Activated CD4-positive, alpha-beta T cell treated with anti-CD3 and anti-CD28 coated beads, Interleukin-2, amount 10 ng/mL, durations not matched to agents 7 days and 5 days (primary cell): ENCODE results near the gene LTBP2. TPM values are rescaled to one million over a fixed set of nuclear protein-coding genes. Genes with fewer than 3 reads are reported as not detected.

Source experiments
- CTCF ChIA-PET: fragments of 350-600 bp; sonication (Branson Sonifier 250); formaldehyde crosslinking; loops from one replicate; lab custom pipeline; 2021; ENCODE audit warnings: antibody characterized with exemption; lab: Charles Lee
- POLR2A ChIA-PET: fragments of 350-600 bp; sonication (Branson Sonifier 250); formaldehyde crosslinking; loops from one replicate; lab custom pipeline; 2021; ENCODE audit warnings: antibody characterized with exemption; lab: Charles Lee
- DNase-seq: peaks from one replicate; pipeline ENCODE4 v3.0.0-alpha.2; 2020
- H3K27ac Mint-ChIP-seq: one replicate; pipeline ENCODE4 v1.8.0; 2021; ENCODE audit warnings: mild to moderate bottlenecking, moderate library complexity, mixed read lengths
- H3K27me3 Mint-ChIP-seq: one replicate; pipeline ENCODE4 v1.8.0; 2021; ENCODE audit warnings: mixed read lengths
- H3K36me3 Mint-ChIP-seq: one replicate; pipeline ENCODE4 v1.8.0; 2021; ENCODE audit warnings: low read depth, mixed read lengths
- H3K4me1 Mint-ChIP-seq: one replicate; pipeline ENCODE4 v1.8.0; 2021; ENCODE audit warnings: mixed read lengths
- H3K4me3 Mint-ChIP-seq: one replicate; pipeline ENCODE4 v1.8.0; 2021; ENCODE audit warnings: mild to moderate bottlenecking, moderate library complexity, mixed read lengths
- H3K9me3 Mint-ChIP-seq: one replicate; pipeline ENCODE4 v1.8.0; 2021; ENCODE audit warnings: mixed read lengths
- total RNA-seq, 2 experiments: library from RNA; stranded (reverse); gene quantifications; one replicate each; pipeline ENCODE4 v1.2.3, GENCODE V29; 2021

The LTBP2 gene
- total RNA-seq, 2 experiments from 2014 or later, result 0.05 to 0.12 TPM

GRCh38 chr14:74518221-74518620 is 93.8 kb downstream of the LTBP2 start:
- peaks cover 8% of the 10 kb centered on the region for H3K4me1 Mint-ChIP-seq
- H3K9me3 Mint-ChIP-seq, result no peaks in the 10 kb centered on the region
- H3K4me3 Mint-ChIP-seq, result no peak overlapping the region
- DNase-seq, result no peak
- peaks cover 18% of the 10 kb centered on the region for H3K27me3 Mint-ChIP-seq
- ChIA-PET CTCF (interaction anchor here (0.6 kb wide), 1 partner anchor 826 kb away, joined by 4 read pairs; no protein-coding TSS in a partner anchor), POLR2A (no interaction called here)
- no peak overlapping the region for H3K27ac Mint-ChIP-seq
- no peaks in the 10 kb centered on the region for H3K36me3 Mint-ChIP-seq

DNA sequence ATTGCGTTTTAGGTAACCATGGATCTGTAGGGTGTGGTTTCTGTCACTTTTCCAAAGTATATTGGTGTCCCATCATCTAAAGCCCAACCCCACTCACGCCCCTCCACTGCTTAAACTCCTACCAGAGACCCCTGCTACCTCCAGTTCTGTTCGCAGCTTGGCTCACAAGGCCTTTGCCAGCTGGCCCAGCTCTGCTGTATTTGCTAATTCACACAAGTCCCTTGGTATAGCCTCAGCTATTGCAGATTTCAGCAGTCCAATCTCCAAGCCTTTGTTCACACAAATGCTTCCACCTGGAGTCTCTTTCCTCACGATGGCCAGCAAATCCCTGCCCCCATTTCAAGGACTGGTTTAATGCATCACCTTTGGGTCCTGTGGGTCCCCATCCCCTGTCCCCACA is 94.3 kb downstream of the LTBP2 start:
- ChIA-PET CTCF (no interaction called here), POLR2A (no interaction called here)
- no peak for DNase-seq
- Mint-ChIP-seq H3K4me1 (peaks cover 8% of the 10 kb centered on the region), H3K27me3 (peaks cover 21% of the 10 kb centered on the region), H3K9me3 (no peaks in the 10 kb centered on the region), H3K4me3 (no peak overlapping the region), H3K27ac (no peak overlapping the region), H3K36me3 (no peaks in the 10 kb centered on the region)

GRCh38 chr14:74516451-74517160 is 95.4 kb downstream of the LTBP2 start:
- no peaks in the 10 kb centered on the region for H3K9me3 Mint-ChIP-seq
- peaks cover 8% of the 10 kb centered on the region for H3K4me1 Mint-ChIP-seq
- DNase-seq, result no peak
- CTCF ChIA-PET, result interaction anchor here (2.2 kb wide), 1 partner anchor 9 kb away, joined by 6 read pairs; no protein-coding TSS in a partner anchor
- peaks cover 25% of the 10 kb centered on the region for H3K27me3 Mint-ChIP-seq
- H3K27ac Mint-ChIP-seq, result no peak overlapping the region
- H3K36me3 Mint-ChIP-seq, result no peaks in the 10 kb centered on the region
- POLR2A ChIA-PET, result no interaction called here
- no peak overlapping the region for H3K4me3 Mint-ChIP-seq

DNA sequence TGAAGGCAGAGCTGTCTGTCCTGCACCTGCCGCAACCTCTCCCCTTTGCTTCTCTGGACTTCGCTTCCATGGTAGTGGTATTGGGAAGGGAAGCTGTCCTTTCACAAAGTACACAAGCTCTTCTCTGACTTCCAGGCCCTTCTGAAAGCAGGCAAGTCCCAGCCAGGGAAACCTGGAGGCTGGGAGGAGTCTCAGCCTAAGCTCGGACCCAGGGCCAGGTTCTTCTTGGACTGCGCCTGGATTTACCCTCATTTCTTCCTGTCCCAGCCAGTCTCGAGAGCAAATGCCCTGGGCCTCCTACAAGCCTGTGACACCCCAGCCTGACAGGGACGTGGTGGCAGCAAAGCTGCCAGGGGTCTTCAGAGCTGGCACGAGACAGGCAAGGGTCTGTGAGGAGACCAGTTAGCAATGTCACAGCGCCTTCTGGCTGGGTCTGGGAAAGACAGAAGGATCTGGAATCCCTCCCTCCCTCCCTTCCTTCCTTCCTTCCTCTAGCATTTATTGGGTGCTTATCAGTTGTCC is 96.1 kb downstream of the LTBP2 start:
- no peaks in the 10 kb centered on the region for H3K36me3 Mint-ChIP-seq
- DNase-seq, result no peak
- no peaks in the 10 kb centered on the region for H3K9me3 Mint-ChIP-seq
- CTCF ChIA-PET, result interaction anchor here (2.2 kb wide), 1 partner anchor 10 kb away, joined by 6 read pairs; no protein-coding TSS in a partner anchor
- H3K27me3 Mint-ChIP-seq, result peaks cover 25% of the 10 kb centered on the region
- POLR2A ChIA-PET, result no interaction called here
- no peak overlapping the region for H3K27ac Mint-ChIP-seq
- H3K4me3 Mint-ChIP-seq, result no peak overlapping the region
- peaks cover 8% of the 10 kb centered on the region for H3K4me1 Mint-ChIP-seq

GRCh38 chr14:74514471-74514941 is 97.5 kb downstream of the LTBP2 start:
- Mint-ChIP-seq H3K27ac (no peak overlapping the region), H3K9me3 (no peaks in the 10 kb centered on the region), H3K4me1 (peaks cover 8% of the 10 kb centered on the region), H3K27me3 (peaks cover 25% of the 10 kb centered on the region), H3K4me3 (no peak overlapping the region), H3K36me3 (no peaks in the 10 kb centered on the region)
- POLR2A ChIA-PET, result no interaction called here
- CTCF ChIA-PET, result no interaction called here
- no peak for DNase-seq

DNA sequence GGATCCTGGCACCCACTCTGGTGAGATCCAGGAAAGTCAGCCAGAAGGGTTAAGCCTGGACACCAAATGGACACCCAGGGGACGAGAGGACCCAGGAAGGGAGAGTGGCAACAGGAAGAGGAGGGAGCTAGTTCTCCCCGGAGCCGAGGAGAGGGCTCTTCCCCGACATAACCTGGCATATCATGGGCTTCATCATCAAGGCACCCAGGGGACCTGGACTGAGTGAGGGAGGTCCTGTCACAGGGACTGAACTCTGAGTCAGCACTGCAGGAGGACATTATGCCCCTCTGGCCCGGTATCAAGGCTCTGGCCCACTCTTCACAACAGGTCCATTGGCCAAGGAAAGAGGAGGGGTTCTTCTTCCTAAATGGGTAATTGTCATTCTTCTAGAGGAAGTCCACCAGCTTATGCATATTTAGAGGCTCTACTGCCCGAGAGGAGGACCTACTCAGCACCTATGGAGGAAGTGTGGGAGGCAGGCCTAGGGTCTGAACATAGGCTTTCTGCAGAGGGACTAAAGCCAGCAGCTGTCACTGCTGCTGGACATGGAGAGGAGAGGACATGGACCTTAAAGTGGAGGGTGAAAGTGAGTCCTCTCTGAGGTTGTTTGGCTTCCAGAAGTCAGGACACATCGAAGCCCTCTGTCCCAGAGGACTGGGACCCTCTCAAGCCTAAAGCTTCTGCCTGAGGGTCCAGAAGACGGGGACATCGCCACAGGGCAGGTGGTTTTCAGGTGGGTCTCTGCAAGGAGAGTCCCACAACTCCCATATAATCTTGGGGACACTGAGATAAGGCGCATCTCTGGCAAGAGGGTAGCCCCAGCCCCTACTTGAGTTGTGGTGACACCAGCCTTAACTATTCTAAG is 99.8 kb downstream of the LTBP2 start:
- Mint-ChIP-seq H3K4me1 (peaks cover 8% of the 10 kb centered on the region), H3K4me3 (no peak overlapping the region), H3K27ac (no peak overlapping the region), H3K27me3 (peaks cover 24% of the 10 kb centered on the region), H3K36me3 (no peaks in the 10 kb centered on the region), H3K9me3 (no peaks in the 10 kb centered on the region)
- DNase-seq, result no peak
- POLR2A ChIA-PET, result no interaction called here
- CTCF ChIA-PET, result interaction anchor here (2.0 kb wide), 1 partner anchor 14 kb away, joined by 5 read pairs; no protein-coding TSS in a partner anchor

GRCh38 chr14:74510959-74511409 is 101.1 kb downstream of the LTBP2 start:
- peaks cover 8% of the 10 kb centered on the region for H3K4me1 Mint-ChIP-seq
- H3K4me3 Mint-ChIP-seq, result no peak overlapping the region
- no peak overlapping the region for H3K27ac Mint-ChIP-seq
- H3K36me3 Mint-ChIP-seq, result no peaks in the 10 kb centered on the region
- H3K9me3 Mint-ChIP-seq, result no peaks in the 10 kb centered on the region
- no peak for DNase-seq
- H3K27me3 Mint-ChIP-seq, result peaks cover 24% of the 10 kb centered on the region
- ChIA-PET POLR2A (no interaction called here), CTCF (interaction anchor here (0.6 to 2.0 kb wide), 3 partner anchors 9 to 577 kb away, joined by 3 to 5 read pairs (median 4); no protein-coding TSS in a partner anchor)

GRCh38 chr14:74510223-74510931 is 101.7 kb downstream of the LTBP2 start:
- POLR2A ChIA-PET, result no interaction called here
- no peaks in the 10 kb centered on the region for H3K36me3 Mint-ChIP-seq

GRCh38 chr14:74509587-74510222 is 102.3 kb downstream of the LTBP2 start:
- no peak for DNase-seq
- Mint-ChIP-seq H3K27me3 (peaks cover 22% of the 10 kb centered on the region), H3K9me3 (no peaks in the 10 kb centered on the region), H3K4me1 (peaks cover 5% of the 10 kb centered on the region), H3K27ac (no peak overlapping the region), H3K4me3 (no peak overlapping the region), H3K36me3 (no peaks in the 10 kb centered on the region)
- CTCF ChIA-PET, result no interaction called here
- POLR2A ChIA-PET, result no interaction called here

More at GRCh38 chr14:74510223-74510931, 101.7 kb downstream of the LTBP2 start:
- CTCF ChIA-PET, result interaction anchor here (0.6 to 1.0 kb wide), 2 partner anchors 8 to 576 kb away, joined by 3 to 4 read pairs; no protein-coding TSS in a partner anchor
- Mint-ChIP-seq H3K27me3 (peaks cover 24% of the 10 kb centered on the region), H3K27ac (no peak overlapping the region), H3K4me1 (peaks cover 8% of the 10 kb centered on the region), H3K9me3 (no peaks in the 10 kb centered on the region), H3K4me3 (no peak overlapping the region)
- no peak for DNase-seq

GRCh38 chr14:74508844-74509428 is 103.1 kb downstream of the LTBP2 start:
- H3K4me3 Mint-ChIP-seq, result no peak overlapping the region
- peaks cover 14% of the 10 kb centered on the region for H3K27me3 Mint-ChIP-seq
- no peaks in the 10 kb centered on the region for H3K36me3 Mint-ChIP-seq
- ChIA-PET POLR2A (no interaction called here), CTCF (no interaction called here)
- H3K9me3 Mint-ChIP-seq, result no peaks in the 10 kb centered on the region
- no peaks in the 10 kb centered on the region for H3K4me1 Mint-ChIP-seq
- DNase-seq, result no peak
- no peak overlapping the region for H3K27ac Mint-ChIP-seq

DNA sequence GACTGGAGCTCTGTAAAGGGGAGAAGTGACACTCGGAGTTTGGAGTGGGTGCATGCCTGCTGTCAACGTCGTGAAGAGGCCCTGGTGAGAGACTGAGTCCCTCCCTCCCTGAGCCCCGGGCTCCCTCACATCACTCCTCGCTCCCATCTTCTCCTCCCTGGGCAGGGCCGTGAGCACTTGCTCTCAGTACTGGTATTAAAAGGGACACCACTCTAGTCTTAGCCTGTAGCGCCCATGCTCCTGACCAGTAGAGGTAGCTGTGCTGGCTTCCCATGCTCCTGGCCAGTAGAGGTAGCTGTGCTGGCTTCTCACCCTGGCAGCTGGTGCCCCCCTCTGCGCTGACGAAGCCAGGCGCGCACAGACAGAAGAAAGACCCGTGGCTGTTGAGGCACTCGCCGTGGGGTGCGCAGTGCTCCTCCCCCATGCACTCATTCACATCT is 103.7 kb downstream of the LTBP2 start:
- no peak overlapping the region for H3K27ac Mint-ChIP-seq
- POLR2A ChIA-PET, result no interaction called here
- CTCF ChIA-PET, result no interaction called here
- no peak for DNase-seq
- no peak overlapping the region for H3K4me3 Mint-ChIP-seq
- H3K27me3 Mint-ChIP-seq, result peaks cover 12% of the 10 kb centered on the region
- H3K36me3 Mint-ChIP-seq, result no peaks in the 10 kb centered on the region
- H3K9me3 Mint-ChIP-seq, result no peaks in the 10 kb centered on the region
- no peaks in the 10 kb centered on the region for H3K4me1 Mint-ChIP-seq
